GM23338 (cell line): ENCODE data around the gene DENND2A.

Source experiments
- CREB1 ChIP-seq: fragments of 250-450 bp; sonication (Bioruptor Pico); IDR thresholded peaks from 2 replicates; pipeline ENCODE4 v1.5.0; 2020; ENCODE audit warnings: low read depth, mild to moderate bottlenecking, moderate library complexity
- CTCF ChIP-seq, 2 experiments: fragments of 200-600 bp in 1 of 2; sonication (generic) in 1 of 2; conservative IDR thresholded peaks; 2 replicates each; pipeline versions ENCODE4 v1.5.1 to v1.6.1; 2016 to 2017; ENCODE audit warnings: antibody characterized with exemption in 2 of 2, low read depth in 2 of 2, mild to moderate bottlenecking in 2 of 2, moderate library complexity in 1 of 2
- ETS1 ChIP-seq: IDR thresholded peaks from 2 replicates; pipeline ENCODE4 v1.6.1; 2016; ENCODE audit warnings: antibody characterized with exemption
- EZH2 ChIP-seq: fragments of 200-600 bp; sonication (generic); IDR thresholded peaks from one replicate; pipeline ENCODE4 v1.8.0; 2017; ENCODE audit warnings: antibody characterized with exemption, mild to moderate bottlenecking, low read depth; ENCODE audit not compliant: unreplicated experiment
- EZH2phosphoT487 ChIP-seq: fragments of 200-600 bp; sonication (generic); IDR thresholded peaks from one replicate; pipeline ENCODE4 v1.8.1; 2018; ENCODE audit warnings: antibody characterized with exemption; ENCODE audit not compliant: unreplicated experiment
- JUNB ChIP-seq: IDR thresholded peaks from one replicate; pipeline ENCODE4 v1.6.1; 2016; ENCODE audit warnings: antibody characterized with exemption; ENCODE audit not compliant: unreplicated experiment
- NANOG ChIP-seq: IDR thresholded peaks from 2 replicates; pipeline ENCODE4 v1.6.1; 2016; ENCODE audit warnings: antibody characterized with exemption, borderline replicate concordance
- POLR2AphosphoS5 ChIP-seq: IDR thresholded peaks from 2 replicates; pipeline ENCODE4 v1.6.1; 2016; ENCODE audit warnings: antibody characterized with exemption, low read depth
- REST ChIP-seq: IDR thresholded peaks from one replicate; pipeline ENCODE4 v1.6.1; 2018; ENCODE audit warnings: antibody characterized with exemption; ENCODE audit not compliant: unreplicated experiment
- ZNF114 ChIP-seq: fragments of 250-450 bp; sonication (Bioruptor Pico); IDR thresholded peaks from 2 replicates; pipeline ENCODE4 v1.5.0; 2020; ENCODE audit warnings: mild to moderate bottlenecking, moderate library complexity

- no peak for TF ChIP-seq EZH2
- TF ChIP-seq CTCF (conservative IDR thresholded peaks at IDR 0.05; ENCODE audit: low read depth in 2 of 2) = peak; percentile 23 to 67; a peak in 3 of 4 replicates
- no peak for TF ChIP-seq POLR2AphosphoS5
- TF ChIP-seq ETS1 = no peak
- no peak for TF ChIP-seq EZH2phosphoT487
- TF ChIP-seq JUNB = no peak
- no peak for TF ChIP-seq REST
- no peak for TF ChIP-seq ZNF114
- no peak for TF ChIP-seq CREB1 (CRISPR knock-in tag)
- no peak for TF ChIP-seq NANOG
These were observed 2.3 kb downstream of the DENND2A start for GRCh38 chr7:140638173-140638791.
